MG63 (cell line): ENCODE data around the gene WDR11. TPM values are rescaled to one million over a fixed set of nuclear protein-coding genes. Genes with fewer than 3 reads are reported as not detected.

ENCODE experiments used
- DNase-seq: peaks from one replicate; pipeline ENCODE4 v3.0.0-alpha.2; 2020
- H3K27me3 ChIP-seq: fragments of 250-450 bp; sonication (Bioruptor Pico); 2 replicates; pipeline ENCODE4 v1.5.1; 2020; ENCODE audit warnings: mild to moderate bottlenecking, moderate library complexity
- H3K36me3 ChIP-seq: fragments of 250-450 bp; sonication (Bioruptor Pico); 2 replicates; pipeline ENCODE4 v1.5.1; 2020; ENCODE audit warnings: mild to moderate bottlenecking, moderate library complexity
- H3K4me3 ChIP-seq: fragments of 250-450 bp; sonication (Bioruptor Pico); 2 replicates; pipeline ENCODE4 v1.5.1; 2020; ENCODE audit warnings: mild to moderate bottlenecking, moderate library complexity
- H3K9me3 ChIP-seq: fragments of 250-450 bp; sonication (Bioruptor Pico); 2 replicates; pipeline ENCODE4 v1.5.1; 2020; ENCODE audit warnings: mild to moderate bottlenecking, moderate library complexity
- total RNA-seq: library from RNA; depleted of rRNA; stranded (reverse); fragments of >200 nt; shearing (Covaris generic); gene quantifications from 2 replicates; pipeline ENCODE4 v1.2.3, GENCODE V29; 2014; ENCODE audit warnings: low replicate concordance; rRNA removed

Gene WDR11
- total RNA-seq: 30.4 and 32.6 TPM in 2 replicates

- Histone ChIP-seq H3K36me3 (peaks cover 22% of the 10 kb centered on the region), H3K27me3 (no peaks in the 10 kb centered on the region), H3K9me3 (no peaks in the 10 kb centered on the region; the same call in 1 of the 2 replicates), H3K4me3 (peak within 1 kb of the TSS; percentile 70)
- peak; percentile 92 for DNase-seq
Measured at GRCh38 chr10:120850911-120851865, at the start of gene WDR11. TSS of gene WDR11 (plus strand) at chr10:120851362. CDS start at chr10:120851421, 59 bp downstream.

- Histone ChIP-seq H3K36me3 (no peaks in the 10 kb centered on the region), H3K4me3 (no peak overlapping the region), H3K27me3 (peaks cover 2% of the 10 kb centered on the region; the same call in 1 of the 2 replicates), H3K9me3 (no peaks in the 10 kb centered on the region)
- DNase-seq: no peak
Measured at GRCh38 chr10:120802935-120803334, 48.2 kb upstream of the WDR11 start.

GRCh38 chr10:120803972-120804371 is 47.2 kb upstream of the WDR11 start:
- H3K27me3 ChIP-seq: peaks cover 2% of the 10 kb centered on the region; the same call in 1 of the 2 replicates

GRCh38 chr10:120805014-120805812 is 45.9 kb upstream of the WDR11 start:
- H3K36me3 ChIP-seq: no peaks in the 10 kb centered on the region
- H3K9me3 ChIP-seq: no peaks in the 10 kb centered on the region
- H3K27me3 ChIP-seq: peaks cover 2% of the 10 kb centered on the region; the same call in 1 of the 2 replicates
- no peak overlapping the region for H3K4me3 ChIP-seq
- no peak for DNase-seq

More at GRCh38 chr10:120803972-120804371, 47.2 kb upstream of the WDR11 start:
- DNase-seq: no peak
- no peak overlapping the region for H3K4me3 ChIP-seq
- no peaks in the 10 kb centered on the region for H3K9me3 ChIP-seq
- H3K36me3 ChIP-seq: no peaks in the 10 kb centered on the region

- Histone ChIP-seq H3K27me3 (peaks cover 2% of the 10 kb centered on the region; the same call in 1 of the 2 replicates), H3K4me3 (no peak overlapping the region), H3K9me3 (no peaks in the 10 kb centered on the region), H3K36me3 (no peaks in the 10 kb centered on the region)
- no peak for DNase-seq
Measured at GRCh38 chr10:120806081-120806480, 45.1 kb upstream of the WDR11 start.

- Histone ChIP-seq H3K9me3 (no peaks in the 10 kb centered on the region), H3K36me3 (no peaks in the 10 kb centered on the region), H3K27me3 (peaks cover 2% of the 10 kb centered on the region; the same call in 1 of the 2 replicates), H3K4me3 (no peak overlapping the region)
- no peak for DNase-seq
Measured at GRCh38 chr10:120810298-120810697, 40.9 kb upstream of the WDR11 start.

GRCh38 chr10:120813085-120813484 is 38.1 kb upstream of the WDR11 start:
- Histone ChIP-seq H3K9me3 (no peaks in the 10 kb centered on the region), H3K27me3 (no peaks in the 10 kb centered on the region), H3K36me3 (no peaks in the 10 kb centered on the region), H3K4me3 (no peak overlapping the region)
- DNase-seq: no peak

- H3K4me3 ChIP-seq: no peak overlapping the region
- H3K9me3 ChIP-seq: no peaks in the 10 kb centered on the region
- no peak for DNase-seq
- no peaks in the 10 kb centered on the region for H3K27me3 ChIP-seq
- H3K36me3 ChIP-seq: no peaks in the 10 kb centered on the region
Measured at GRCh38 chr10:120818301-120818700, 32.9 kb upstream of the WDR11 start.

GRCh38 chr10:120819366-120819765 is 31.8 kb upstream of the WDR11 start:
- Histone ChIP-seq H3K9me3 (no peaks in the 10 kb centered on the region), H3K4me3 (no peak overlapping the region), H3K36me3 (no peaks in the 10 kb centered on the region), H3K27me3 (no peaks in the 10 kb centered on the region)
- DNase-seq: no peak

GRCh38 chr10:120823266-120823665 is 27.9 kb upstream of the WDR11 start:
- no peak overlapping the region for H3K4me3 ChIP-seq
- H3K9me3 ChIP-seq: no peaks in the 10 kb centered on the region
- no peaks in the 10 kb centered on the region for H3K36me3 ChIP-seq
- H3K27me3 ChIP-seq: no peaks in the 10 kb centered on the region
- no peak for DNase-seq

GRCh38 chr10:120824881-120825309 is 26.3 kb upstream of the WDR11 start:
- Histone ChIP-seq H3K4me3 (no peak overlapping the region), H3K9me3 (no peaks in the 10 kb centered on the region), H3K36me3 (no peaks in the 10 kb centered on the region), H3K27me3 (no peaks in the 10 kb centered on the region; the same call in 1 of the 2 replicates)
- peak; percentile 19 for DNase-seq

- H3K36me3 ChIP-seq: no peaks in the 10 kb centered on the region
- H3K9me3 ChIP-seq: no peaks in the 10 kb centered on the region
- H3K4me3 ChIP-seq: no peak overlapping the region
- DNase-seq: no peak
- peaks cover 3% of the 10 kb centered on the region; the same call in 1 of the 2 replicates for H3K27me3 ChIP-seq
Measured at GRCh38 chr10:120825878-120826769, 25.0 kb upstream of the WDR11 start.

GRCh38 chr10:120827251-120827875 is 23.8 kb upstream of the WDR11 start:
- H3K36me3 ChIP-seq: no peaks in the 10 kb centered on the region
- peaks cover 3% of the 10 kb centered on the region; the same call in 1 of the 2 replicates for H3K27me3 ChIP-seq
- H3K4me3 ChIP-seq: no peak overlapping the region
- no peak for DNase-seq
- H3K9me3 ChIP-seq: no peaks in the 10 kb centered on the region

GRCh38 chr10:120828763-120829319 is 22.3 kb upstream of the WDR11 start:
- Histone ChIP-seq H3K4me3 (no peak overlapping the region), H3K36me3 (no peaks in the 10 kb centered on the region), H3K9me3 (no peaks in the 10 kb centered on the region), H3K27me3 (peaks cover 3% of the 10 kb centered on the region; the same call in 1 of the 2 replicates)
- no peak for DNase-seq

- Histone ChIP-seq H3K36me3 (no peaks in the 10 kb centered on the region), H3K9me3 (no peaks in the 10 kb centered on the region)
- no peak for DNase-seq
Measured at GRCh38 chr10:120832106-120832505, 19.1 kb upstream of the WDR11 start.

More at GRCh38 chr10:120832106-120832505, 19.1 kb upstream of the WDR11 start:
- Histone ChIP-seq H3K4me3 (no peak overlapping the region), H3K27me3 (peaks cover 3% of the 10 kb centered on the region; the same call in 1 of the 2 replicates)
